ENCODE measurements around the gene CNPY2.
A peak's percentile ranks its signal among the peaks of the same experiment; 100 is the strongest.
"Not testable (repeated sequence)": the region's sequence is repeated elsewhere in the genome, so short reads cannot be mapped to it uniquely, and the experiment has no call there.

Gene CNPY2

GRCh38 chr12:56333679-56334489 is 18.1 kb upstream of the CNPY2 start, which contains the start of gene PAN2:
Gene PAN2 (minus strand): TSS chr12:56334000. CDS start chr12:56333094, 906 bp downstream.
- peak; percentile 91 for DNase-seq

DNA sequence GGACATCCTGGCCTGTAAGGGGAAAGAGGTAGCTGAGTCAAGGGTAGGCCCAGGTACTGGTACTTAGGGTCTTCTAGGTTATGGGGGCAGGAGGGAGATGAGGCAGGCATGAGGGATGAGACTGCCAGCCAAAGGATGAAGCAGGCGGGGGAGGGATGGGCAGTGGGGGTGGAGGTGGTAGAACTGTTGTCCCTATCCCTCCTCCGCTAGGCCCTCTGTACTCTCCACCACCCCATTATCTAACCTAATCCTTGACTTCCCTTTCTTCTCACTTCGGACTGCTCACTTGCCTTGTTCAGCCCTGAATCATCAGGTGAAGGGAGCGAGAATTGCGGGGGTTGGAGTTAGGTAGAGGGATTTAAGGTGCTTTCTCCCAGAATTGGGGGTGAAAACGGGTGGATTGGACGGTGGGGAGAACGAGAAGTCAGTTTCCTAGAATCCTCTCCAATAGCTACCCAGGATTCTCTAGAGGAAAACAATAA is 17.4 kb upstream of the CNPY2 start:
- DNase-seq, result no peak

GRCh38 chr12:56332512-56333196 is 16.9 kb upstream of the CNPY2 start:
- no peak for DNase-seq

DNA sequence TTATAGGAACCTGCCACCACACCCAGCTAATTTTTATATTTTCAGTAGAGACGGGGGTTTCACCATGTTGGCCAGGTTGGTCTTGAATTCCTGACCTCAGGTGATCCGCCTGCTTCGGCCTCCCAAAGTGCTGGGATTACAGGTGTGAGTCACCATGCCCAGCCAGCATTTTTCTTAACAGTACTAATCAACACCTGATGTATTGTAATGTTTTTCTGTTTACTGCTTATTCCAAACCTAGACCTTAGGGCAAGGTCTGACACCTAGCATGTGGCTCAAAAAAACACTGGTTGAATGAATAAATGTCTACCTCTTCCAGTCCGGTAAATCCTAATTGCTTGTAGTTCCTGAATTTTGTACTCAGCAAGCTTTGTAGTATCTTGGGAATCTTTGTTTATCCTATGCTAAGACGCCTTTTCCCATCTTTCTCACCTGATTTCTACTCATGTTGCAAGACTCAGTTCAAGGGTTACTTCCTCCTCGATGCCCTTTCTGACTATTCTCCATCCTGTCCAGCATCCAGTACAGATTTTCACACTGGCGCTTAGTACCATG is 15.2 kb upstream of the CNPY2 start:
- DNase-seq, result no peak

DNA sequence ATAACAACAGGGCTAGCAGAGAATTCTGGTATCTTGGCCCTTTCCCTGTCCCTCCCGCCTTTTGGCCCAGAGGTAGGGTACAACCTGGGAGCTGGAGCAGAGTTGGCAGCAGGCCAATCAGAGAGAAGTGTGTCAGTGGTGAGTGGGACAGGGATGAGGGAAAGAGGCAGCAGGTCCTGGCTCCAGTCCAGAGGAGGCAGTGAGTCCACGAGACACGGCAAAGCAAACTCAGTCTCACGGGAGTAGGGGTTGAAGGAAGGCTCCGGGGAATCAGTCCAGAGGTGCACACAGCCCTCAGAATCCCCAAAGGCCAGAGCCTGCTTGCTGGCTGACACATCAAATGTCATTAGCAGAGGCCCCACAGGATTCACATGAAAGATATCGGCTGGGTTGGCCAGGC is 10.7 kb upstream of the CNPY2 start:
- DNase-seq, result no peak

- DNase-seq, result no peak
These were observed 10.3 kb upstream of the CNPY2 start for GRCh38 chr12:56326126-56326525.

GRCh38 chr12:56324206-56324605 is 8.4 kb upstream of the CNPY2 start:
- no peak for DNase-seq

- not testable (repeated sequence) for DNase-seq
These were observed 5.8 kb upstream of the CNPY2 start for GRCh38 chr12:56321610-56322009.

DNA sequence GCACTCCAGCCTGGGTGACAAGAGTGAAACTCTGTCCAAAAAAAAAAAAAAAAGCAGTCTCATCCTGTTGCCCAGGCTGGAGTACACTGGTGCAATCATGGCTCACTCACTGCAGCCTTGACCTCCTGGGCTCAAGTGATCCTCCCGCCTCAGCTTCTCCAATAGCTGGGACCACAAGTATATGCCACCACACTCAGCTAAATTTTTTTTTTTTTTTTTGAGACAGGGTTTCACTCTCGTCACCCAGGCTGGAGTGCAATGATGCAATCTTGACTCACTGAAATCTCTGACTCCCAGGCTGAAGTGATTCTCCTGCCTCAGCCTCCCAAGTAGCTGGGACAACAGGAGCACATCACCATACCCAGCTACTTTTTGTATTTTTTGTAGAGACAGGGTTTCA is 5.2 kb upstream of the CNPY2 start:
- DNase-seq, result no peak

DNA sequence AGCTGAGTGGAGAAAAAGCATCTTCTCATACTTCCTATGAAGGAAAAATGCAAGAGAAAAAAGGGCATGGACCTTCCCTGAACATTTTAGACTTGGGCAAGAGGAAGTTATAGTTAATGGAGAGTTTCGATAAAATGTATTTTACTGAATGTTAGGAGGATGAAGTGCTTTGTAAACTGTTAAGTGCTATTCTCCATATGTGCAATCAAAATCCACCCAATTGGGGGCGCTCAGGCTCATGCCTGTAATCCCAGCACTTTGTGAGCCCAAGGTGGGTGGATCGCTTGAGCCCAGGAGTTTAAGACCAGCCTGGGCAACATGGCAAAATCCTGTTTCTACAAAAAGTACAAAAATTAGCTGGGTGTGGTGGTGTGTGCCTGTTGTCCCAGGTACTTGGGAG is 1.9 kb upstream of the CNPY2 start:
- no peak for DNase-seq

DNA sequence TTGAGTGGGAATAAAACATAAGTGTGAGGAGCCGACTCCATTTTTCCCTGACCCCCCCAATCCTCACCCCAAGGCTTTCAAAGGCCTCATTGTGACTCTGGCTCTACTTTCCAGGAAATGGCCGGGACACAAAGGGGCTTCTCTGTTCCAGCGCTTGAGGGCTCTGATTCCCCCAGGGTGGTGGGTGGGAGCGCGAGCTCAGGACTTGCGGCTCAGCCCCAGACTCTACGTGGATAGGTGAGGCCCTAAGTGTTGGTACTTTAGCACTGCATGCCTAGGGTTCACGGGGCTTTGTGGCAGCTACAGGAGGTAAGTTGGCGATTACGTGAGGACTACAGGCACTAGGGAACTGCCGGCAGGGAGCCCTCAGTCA is 553 bp downstream of the CNPY2 start:
- no peak for DNase-seq

- no peak for DNase-seq
These were observed 4.8 kb downstream of the CNPY2 start for GRCh38 chr12:56311003-56311402.

DNA sequence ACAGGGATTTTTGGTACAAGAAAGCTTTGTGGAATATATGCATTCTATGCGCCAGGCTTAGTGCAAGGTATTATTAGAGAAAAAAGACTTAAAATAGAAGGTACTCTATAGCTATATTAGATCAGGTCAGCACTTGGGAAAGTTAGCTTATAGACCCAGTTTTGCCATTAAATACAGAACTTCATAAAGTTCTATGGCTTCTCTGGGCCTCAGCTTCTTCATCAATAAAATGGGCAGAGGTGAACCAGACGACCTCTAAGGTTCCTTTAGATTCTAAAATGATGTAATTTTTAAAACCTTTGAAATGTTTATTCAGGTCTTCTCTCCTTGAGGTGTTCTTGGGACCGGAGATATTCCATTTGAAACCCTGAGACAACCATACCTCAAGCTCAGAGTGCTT is 7.1 kb downstream of the CNPY2 start:
- DNase-seq, result no peak

DNA sequence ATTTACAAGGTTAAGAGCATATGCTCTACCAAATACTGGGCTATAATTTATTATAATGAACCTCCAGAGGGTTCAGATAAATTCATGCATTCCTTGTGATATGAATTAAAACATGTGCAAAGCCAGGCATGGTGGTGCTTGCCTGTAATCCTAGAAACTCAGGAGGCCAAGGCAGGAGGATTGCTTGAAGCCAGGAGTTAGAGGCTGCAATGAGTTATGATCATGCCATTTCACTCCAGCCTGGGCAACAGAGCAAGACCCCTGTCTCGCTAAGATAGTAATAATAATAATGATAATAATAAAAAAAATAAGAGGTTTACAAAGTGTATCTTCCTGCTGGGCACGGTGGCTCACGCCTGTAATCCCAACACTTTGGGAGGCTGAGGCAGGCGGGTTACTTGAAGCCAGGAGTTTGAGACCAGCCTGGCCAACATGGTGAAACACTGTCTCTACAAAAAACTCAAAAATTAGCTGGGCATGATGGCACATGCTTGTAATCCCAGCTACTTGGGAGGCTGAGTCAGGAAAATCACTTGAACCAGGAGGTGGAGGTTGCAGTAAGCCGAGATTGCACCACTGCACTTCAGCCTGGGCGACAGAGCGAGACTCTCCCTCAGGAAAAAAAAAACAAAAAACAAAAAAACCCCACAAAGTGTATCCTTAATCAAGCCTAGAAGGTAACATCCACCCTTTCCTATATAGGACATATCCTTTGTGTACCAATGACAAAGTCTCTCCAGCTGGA is 8.4 kb downstream of the CNPY2 start:
- no peak for DNase-seq

- DNase-seq, result no peak
These were observed 10.8 kb downstream of the CNPY2 start for GRCh38 chr12:56304872-56305590.

- DNase-seq, result no peak
These were observed 11.5 kb downstream of the CNPY2 start for GRCh38 chr12:56304276-56304675.

DNA sequence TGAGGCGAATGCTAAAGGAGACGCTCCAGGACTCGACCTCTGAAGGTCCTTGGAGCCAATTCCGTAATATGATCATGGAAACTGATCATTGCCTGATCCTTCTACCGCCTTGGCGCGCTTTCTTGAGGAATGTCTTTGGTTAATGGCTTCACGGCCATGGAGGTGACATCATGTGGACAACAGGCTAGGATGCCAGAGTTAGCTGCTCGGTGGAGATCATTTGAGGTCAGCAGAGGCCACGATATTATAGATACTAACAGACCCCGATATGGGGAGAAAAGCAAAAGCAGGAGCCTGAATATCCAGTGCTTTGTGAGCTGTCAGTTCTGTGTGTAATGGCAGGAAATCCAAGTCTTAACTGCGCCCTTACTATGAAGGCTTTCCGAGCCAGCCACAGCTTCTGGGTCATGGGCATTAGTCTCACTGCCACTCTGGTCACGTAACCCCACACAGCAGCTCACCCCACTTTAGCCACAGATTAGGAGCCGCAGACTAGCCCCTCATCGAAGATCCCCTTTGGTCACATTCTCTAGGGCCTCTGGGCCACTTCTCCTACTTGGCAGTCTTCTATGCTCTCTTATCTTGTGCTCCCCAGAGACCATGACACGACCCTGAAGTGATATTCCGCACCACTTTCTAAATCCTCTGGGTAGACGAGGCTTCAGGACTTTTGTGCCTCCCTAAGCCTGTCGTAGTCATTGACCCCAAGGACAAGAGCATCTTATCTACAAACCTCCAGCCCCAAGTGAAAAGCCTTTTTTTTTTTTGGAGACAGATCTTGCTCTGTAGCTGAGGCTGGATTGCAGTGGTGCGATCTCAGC is 14.9 kb downstream of the CNPY2 start:
- DNase-seq, result no peak

- peak; percentile 99 for DNase-seq
These were observed 15.7 kb downstream of the CNPY2 start, which contains the start of gene CS for GRCh38 chr12:56299853-56300643. Gene CS (minus strand): TSS chr12:56300330. CDS start chr12:56300201, 129 bp downstream.

DNA sequence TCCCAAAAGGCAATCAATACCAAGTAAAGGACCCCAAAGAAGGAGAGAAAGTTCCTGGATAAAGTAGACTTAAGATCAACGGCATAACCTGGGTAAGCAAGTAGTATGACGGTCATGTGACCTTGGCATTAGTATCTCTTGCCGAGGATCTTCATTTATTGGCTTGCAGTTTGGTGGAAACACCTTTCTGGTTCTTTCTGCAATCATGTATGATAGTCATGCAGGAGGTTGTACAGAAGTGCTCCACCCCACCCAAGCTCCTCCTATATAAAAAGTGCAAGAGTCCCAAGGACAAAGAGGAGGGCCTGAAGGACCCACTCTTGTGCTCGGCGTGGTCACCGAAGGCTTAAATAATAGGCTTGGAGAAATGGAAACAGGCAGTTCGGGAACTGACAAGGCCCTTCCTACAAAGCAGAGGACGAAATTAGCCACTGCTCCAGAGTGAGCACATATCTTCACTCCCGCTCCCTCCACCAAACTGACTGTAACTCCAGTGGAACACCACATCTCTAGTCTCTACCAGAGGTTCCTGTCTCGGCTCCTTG is 16.4 kb downstream of the CNPY2 start:
- DNase-seq, result peak; percentile 30

- DNase-seq, result no peak
These were observed 17.0 kb downstream of the CNPY2 start for GRCh38 chr12:56298828-56299227.

All from CD4-positive, alpha-beta T cell treated with Interleukin-17A for 4 hours (primary cell).